ENCODE data around the gene UPK1B. TPM values are rescaled to one million over a fixed set of nuclear protein-coding genes. Genes with fewer than 3 reads are reported as not detected.

The UPK1B gene
- total and polyA plus RNA-seq, 4 donors, result 0.08 to 0.23 (median 0.14) TPM

DNA sequence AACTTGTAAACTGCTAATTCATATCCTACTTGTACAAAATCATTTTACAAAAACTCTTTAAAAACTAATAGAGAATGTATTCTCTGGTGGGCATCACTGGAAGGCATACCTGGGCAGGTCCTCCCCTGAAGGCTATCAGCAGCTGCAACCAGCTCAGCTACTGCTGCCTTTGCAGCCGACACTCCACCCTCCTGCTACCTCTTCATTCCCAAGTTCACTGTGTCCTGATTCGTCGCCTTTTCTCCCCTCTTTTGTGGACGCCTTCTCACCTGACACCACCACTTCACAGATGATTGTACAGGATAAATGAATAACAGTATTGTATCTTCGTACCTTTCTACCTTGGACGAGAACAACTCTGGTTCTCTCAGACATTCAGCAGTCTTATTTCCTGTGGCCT lies 38.4 kb downstream of the UPK1B start (continued):
- TF ChIP-seq, protein P1, sequence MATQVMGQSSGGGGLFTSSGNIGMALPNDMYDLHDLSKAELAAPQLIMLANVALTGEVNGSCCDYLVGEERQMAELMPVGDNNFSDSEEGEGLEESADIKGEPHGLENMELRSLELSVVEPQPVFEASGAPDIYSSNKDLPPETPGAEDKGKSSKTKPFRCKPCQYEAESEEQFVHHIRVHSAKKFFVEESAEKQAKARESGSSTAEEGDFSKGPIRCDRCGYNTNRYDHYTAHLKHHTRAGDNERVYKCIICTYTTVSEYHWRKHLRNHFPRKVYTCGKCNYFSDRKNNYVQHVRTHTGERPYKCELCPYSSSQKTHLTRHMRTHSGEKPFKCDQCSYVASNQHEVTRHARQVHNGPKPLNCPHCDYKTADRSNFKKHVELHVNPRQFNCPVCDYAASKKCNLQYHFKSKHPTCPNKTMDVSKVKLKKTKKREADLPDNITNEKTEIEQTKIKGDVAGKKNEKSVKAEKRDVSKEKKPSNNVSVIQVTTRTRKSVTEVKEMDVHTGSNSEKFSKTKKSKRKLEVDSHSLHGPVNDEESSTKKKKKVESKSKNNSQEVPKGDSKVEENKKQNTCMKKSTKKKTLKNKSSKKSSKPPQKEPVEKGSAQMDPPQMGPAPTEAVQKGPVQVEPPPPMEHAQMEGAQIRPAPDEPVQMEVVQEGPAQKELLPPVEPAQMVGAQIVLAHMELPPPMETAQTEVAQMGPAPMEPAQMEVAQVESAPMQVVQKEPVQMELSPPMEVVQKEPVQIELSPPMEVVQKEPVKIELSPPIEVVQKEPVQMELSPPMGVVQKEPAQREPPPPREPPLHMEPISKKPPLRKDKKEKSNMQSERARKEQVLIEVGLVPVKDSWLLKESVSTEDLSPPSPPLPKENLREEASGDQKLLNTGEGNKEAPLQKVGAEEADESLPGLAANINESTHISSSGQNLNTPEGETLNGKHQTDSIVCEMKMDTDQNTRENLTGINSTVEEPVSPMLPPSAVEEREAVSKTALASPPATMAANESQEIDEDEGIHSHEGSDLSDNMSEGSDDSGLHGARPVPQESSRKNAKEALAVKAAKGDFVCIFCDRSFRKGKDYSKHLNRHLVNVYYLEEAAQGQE (IDR thresholded peaks at IDR 0.05), result no peak
- TF ChIP-seq GABPA (IDR thresholded peaks at IDR 0.05 in 1 of 2, conservative IDR thresholded peaks at IDR 0.05 in 1 of 2) (no peak), RAD21 (IDR thresholded peaks at IDR 0.05) (no peak), HNF4G (IDR thresholded peaks at IDR 0.05) (no peak), NR2F2 (IDR thresholded peaks at IDR 0.05) (no peak), RXRA (IDR thresholded peaks at IDR 0.05) (no peak)
- TF ChIP-seq, protein P2, sequence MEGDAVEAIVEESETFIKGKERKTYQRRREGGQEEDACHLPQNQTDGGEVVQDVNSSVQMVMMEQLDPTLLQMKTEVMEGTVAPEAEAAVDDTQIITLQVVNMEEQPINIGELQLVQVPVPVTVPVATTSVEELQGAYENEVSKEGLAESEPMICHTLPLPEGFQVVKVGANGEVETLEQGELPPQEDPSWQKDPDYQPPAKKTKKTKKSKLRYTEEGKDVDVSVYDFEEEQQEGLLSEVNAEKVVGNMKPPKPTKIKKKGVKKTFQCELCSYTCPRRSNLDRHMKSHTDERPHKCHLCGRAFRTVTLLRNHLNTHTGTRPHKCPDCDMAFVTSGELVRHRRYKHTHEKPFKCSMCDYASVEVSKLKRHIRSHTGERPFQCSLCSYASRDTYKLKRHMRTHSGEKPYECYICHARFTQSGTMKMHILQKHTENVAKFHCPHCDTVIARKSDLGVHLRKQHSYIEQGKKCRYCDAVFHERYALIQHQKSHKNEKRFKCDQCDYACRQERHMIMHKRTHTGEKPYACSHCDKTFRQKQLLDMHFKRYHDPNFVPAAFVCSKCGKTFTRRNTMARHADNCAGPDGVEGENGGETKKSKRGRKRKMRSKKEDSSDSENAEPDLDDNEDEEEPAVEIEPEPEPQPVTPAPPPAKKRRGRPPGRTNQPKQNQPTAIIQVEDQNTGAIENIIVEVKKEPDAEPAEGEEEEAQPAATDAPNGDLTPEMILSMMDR (IDR thresholded peaks at IDR 0.05; ENCODE audit: low read depth, low read length, missing input control), result no peak

DNA sequence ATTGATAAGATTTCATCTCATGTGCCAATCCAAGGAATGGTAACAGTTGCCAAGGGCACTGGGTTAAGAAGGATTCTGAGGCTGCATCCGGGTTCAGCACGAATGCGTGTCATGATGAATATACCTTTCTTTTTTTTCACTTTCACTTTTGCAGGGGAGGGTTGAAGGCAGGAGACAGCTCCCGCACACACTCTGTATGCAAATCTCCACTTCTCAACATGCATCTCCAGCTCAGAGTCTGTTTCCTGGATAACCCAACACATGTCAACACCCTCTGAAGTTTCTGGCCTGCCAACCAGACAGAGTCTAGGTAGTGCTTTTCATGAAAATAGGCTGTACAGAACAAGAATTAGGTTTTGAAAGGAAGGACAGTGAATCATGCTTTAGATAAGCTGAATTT lies 45.7 kb downstream of the UPK1B start:
- WGBS, result 85% methylated on average over 4 of the region's 4 CpGs
- H3K36me3 ChIP-seq (ENCODE audit: control insufficient read depth in 4 of 4, insufficient read depth in 3 of 4, low read depth in 1 of 4, low read length in 3 of 4), result peaks cover 9 to 65% (median 48%) of the 10 kb centered on the region in 4 donors
- H3K9ac ChIP-seq (ENCODE audit: low read depth in 1 of 2, low read length in 2 of 2), result no peak overlapping the region
- no peaks in the 10 kb centered on the region for H3K27me3 ChIP-seq (ENCODE audit: control insufficient read depth in 4 of 4, insufficient read depth in 4 of 4, low read length in 3 of 4)
- H3K27ac ChIP-seq (ENCODE audit: low read depth in 1 of 2, low read length in 2 of 2), result no peak overlapping the region
- no peaks in the 10 kb centered on the region for H3K9me3 ChIP-seq (ENCODE audit: control insufficient read depth in 4 of 4, low read length in 3 of 4)
- peaks cover 0 to 8% (median 1%) of the 10 kb centered on the region in 4 donors for H3K4me1 ChIP-seq (ENCODE audit: control insufficient read depth in 4 of 4, insufficient read depth in 4 of 4, low read length in 3 of 4)
- no peak for DNase-seq (ENCODE audit: low spot score)
- no peak for TF ChIP-seq NR2F2 (IDR thresholded peaks at IDR 0.05)
- no peak for TF ChIP-seq GABPA (IDR thresholded peaks at IDR 0.05 in 1 of 2, conservative IDR thresholded peaks at IDR 0.05 in 1 of 2)
- TF ChIP-seq, protein P2 (IDR thresholded peaks at IDR 0.05; ENCODE audit: low read depth, low read length, missing input control), result no peak
- TF ChIP-seq, protein P3, sequence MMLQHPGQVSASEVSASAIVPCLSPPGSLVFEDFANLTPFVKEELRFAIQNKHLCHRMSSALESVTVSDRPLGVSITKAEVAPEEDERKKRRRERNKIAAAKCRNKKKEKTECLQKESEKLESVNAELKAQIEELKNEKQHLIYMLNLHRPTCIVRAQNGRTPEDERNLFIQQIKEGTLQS (IDR thresholded peaks at IDR 0.05), result no peak
- TF ChIP-seq, protein P4, sequence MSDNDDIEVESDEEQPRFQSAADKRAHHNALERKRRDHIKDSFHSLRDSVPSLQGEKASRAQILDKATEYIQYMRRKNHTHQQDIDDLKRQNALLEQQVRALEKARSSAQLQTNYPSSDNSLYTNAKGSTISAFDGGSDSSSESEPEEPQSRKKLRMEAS (IDR thresholded peaks at IDR 0.05), result no peak
- no peak for TF ChIP-seq HNF4A (conservative IDR thresholded peaks at IDR 0.05)
- TF ChIP-seq RAD21 (IDR thresholded peaks at IDR 0.05), result no peak
- TF ChIP-seq SP1 (IDR thresholded peaks at IDR 0.05), result no peak
- no peak for TF ChIP-seq FOXA2 (IDR thresholded peaks at IDR 0.05)
- TF ChIP-seq TAF1 (conservative IDR thresholded peaks at IDR 0.05), result no peak
- TF ChIP-seq HNF4G (IDR thresholded peaks at IDR 0.05), result no peak
- H3K4me3 ChIP-seq (ENCODE audit: low read depth in 1 of 3, low read length in 3 of 3), result no peak overlapping the region
